ENCODE data around the gene RERE.
"Not testable (repeated sequence)": the region's sequence is repeated elsewhere in the genome, so short reads cannot be mapped to it uniquely, and the experiment has no call there.

Gene RERE

DNA sequence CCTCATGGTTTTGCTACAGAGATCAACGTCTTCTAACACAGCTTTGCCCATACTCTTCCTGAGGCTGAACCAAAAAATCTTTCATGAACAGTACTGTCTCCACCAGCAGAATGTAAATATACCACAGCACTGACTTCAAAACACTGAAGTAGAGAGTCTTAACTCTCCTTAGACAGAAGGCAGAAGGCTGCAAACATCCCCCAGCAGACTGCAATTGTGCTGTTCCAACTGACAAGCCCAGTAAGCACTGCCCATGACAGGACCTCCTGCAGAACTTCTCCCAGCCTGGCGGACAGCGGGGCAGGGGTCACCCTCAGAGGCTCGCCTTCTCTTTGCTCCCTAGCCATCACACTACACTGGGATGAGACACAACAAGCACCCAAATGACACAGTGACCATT is 218.7 kb downstream of the RERE start:
- no peak for DNase-seq

- peak; percentile 93 for DNase-seq
Measured at GRCh38 chr1:8598060-8598724, 219.2 kb downstream of the RERE start.

GRCh38 chr1:8597455-8597854 is 220.0 kb downstream of the RERE start:
- DNase-seq = no peak

DNA sequence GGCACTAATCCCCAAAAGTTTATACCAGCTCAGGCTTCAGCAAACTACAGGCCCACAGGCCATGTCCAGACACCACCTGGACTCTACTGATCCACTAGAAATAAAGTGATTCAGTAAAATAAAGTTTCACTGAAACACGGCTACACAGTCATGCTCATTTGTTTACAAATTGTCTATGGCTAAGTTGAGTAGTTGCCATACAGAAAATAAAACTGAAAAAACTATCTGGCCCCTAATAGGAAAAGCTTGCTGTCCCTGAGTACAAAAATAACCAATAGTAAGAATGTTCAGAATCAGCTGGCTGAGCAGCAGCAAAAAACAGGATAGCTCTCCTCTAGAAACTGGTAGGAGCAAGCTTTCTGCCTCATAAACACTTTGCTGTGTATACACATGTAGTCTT is 221.5 kb downstream of the RERE start:
- DNase-seq = no peak

- no peak for DNase-seq
Measured at GRCh38 chr1:8595332-8595731, 222.1 kb downstream of the RERE start.

DNA sequence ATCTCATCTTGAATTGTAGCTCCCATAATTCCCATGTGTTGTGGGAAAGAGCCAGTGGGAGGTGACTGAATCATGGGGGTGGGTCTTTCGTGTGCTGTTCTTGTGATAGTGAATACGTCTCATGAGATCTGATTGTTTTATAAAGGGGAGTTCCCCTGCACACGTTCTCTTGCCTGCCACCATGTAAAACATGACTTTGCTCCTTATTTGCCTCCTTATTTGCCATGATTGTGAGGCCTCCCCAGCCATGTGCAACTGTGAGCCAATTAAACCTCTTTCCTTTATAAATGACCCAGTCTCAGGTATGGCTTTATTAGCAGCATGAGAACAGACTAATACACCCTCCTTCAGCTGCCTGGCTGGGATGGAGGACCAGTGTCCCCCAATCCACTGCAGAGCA is 224.1 kb downstream of the RERE start:
- not testable (repeated sequence) for DNase-seq

DNA sequence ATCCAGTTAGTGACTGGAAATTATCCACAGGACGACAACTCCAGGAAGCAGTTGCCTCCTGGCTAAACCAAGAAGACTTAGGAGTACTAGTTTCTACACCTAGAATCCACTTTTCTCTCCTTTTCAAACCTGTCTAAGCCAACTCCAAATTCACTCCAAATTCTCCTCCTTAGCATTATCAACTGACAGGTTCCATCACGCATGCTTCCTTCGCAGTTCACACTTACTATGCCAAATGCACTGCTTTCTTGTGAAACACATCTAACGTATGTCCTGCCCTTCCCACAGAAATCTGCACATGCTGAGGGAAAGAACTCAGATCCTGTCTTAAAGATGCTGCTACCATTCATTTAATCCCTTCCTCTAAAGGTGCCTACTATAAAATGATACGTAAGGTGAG is 225.9 kb downstream of the RERE start:
- no peak for DNase-seq

- DNase-seq = no peak
Measured at GRCh38 chr1:8590721-8591351, 226.6 kb downstream of the RERE start.

- DNase-seq = no peak
Measured at GRCh38 chr1:8589571-8589970, 227.9 kb downstream of the RERE start.

DNA sequence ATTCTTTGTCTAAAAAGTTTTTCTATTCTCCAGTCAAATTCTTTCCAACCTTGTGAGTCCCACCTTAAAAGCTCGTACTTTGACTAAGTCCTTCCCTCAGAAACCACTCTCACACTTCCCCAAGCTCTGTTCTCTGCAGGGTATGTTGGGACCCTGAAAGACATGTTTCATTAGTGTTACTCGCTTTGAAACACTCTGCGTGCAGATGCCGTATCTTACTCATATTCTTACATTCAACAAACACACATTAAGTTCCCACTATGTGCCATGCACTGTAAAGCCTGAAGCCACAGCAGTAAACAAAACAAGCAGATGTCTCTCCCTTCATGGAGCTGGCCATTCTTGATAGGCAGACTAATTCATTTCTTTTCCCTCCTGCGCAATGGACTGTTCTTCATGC is 229.7 kb downstream of the RERE start:
- DNase-seq = no peak

- no peak for DNase-seq
Measured at GRCh38 chr1:8586438-8586837, 231.0 kb downstream of the RERE start.

DNA sequence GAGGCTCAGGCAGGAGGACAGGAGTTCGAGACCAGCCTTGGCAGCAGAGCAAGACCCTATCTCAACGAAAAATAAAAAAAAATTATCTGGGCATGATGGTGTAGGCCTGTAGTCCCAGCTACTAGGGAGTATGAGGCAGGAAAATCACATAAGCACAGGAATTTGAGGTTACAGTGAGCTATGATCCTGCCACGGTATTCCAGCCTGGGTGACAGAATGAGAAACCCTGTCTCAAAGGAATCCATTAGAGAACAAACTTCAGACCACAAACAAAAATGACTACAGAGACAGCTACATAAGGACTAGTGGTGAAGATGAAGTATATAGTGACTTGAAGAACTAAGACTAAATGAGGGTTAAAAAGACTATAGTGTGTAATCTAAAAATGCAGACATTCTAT is 233.1 kb downstream of the RERE start:
- no peak for DNase-seq

GRCh38 chr1:8583031-8583430 is 234.4 kb downstream of the RERE start:
- no peak for DNase-seq

DNA sequence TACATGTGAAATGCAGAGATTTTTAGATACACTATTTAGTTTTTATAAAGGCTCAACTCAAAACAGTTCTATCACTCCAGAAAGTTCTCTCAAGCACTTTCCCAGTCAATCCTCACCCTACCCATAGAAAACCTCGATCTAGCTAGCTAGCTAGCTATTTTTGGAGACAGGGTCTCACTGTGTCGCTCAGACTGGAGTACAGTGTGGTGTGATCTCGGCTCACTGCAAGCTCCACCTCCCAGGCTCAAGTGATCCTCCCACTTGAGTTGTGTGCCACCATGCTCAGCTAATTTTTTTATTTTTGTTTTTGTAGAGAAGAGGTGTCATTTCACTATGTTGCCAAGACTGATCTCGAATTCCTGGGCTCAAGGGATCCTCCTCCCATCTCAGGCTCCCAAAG is 236.9 kb downstream of the RERE start:
- no peak for DNase-seq

DNA sequence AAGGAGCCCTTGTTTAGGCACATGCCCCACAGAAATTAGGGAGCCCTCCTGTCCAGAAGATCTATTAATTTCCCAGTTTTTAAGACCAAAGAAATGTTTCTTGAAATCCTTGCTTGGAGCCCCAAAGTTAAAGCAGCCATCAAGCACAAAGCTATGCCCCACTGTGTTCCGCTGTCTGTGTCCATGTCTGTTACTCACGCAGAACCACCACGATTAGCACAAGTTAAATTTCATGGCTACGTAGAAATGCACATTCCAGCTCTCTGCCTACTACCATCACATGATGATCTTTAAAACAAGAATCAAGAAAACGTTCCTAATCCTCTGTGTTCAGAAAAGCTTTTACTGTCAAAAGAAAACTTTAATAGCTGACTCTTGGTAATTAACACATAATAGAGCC is 238.5 kb downstream of the RERE start:
- no peak for DNase-seq

- no peak for DNase-seq
Measured at GRCh38 chr1:8578132-8578877, 239.1 kb downstream of the RERE start.

DNA sequence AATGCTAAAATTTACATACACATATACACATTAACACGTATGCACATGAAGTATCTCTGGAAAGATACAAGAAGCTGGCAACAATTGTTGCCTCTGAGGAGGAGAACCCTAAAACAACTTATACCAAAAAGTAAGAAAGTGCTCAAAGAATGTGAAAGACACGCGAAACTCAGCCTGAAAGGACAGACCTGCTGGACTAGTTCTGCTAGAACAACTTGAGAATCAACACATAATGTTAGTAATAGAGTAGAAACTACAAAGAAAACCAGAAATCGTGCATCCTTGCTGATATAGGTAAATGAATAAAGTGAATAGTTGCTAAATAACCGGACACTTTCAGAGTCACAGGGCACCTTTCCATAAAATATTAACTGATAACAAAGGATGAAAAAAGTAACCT is 242.5 kb downstream of the RERE start:
- no peak for DNase-seq

GRCh38 chr1:8572106-8572505 is 245.3 kb downstream of the RERE start:
- DNase-seq = no peak

DNA sequence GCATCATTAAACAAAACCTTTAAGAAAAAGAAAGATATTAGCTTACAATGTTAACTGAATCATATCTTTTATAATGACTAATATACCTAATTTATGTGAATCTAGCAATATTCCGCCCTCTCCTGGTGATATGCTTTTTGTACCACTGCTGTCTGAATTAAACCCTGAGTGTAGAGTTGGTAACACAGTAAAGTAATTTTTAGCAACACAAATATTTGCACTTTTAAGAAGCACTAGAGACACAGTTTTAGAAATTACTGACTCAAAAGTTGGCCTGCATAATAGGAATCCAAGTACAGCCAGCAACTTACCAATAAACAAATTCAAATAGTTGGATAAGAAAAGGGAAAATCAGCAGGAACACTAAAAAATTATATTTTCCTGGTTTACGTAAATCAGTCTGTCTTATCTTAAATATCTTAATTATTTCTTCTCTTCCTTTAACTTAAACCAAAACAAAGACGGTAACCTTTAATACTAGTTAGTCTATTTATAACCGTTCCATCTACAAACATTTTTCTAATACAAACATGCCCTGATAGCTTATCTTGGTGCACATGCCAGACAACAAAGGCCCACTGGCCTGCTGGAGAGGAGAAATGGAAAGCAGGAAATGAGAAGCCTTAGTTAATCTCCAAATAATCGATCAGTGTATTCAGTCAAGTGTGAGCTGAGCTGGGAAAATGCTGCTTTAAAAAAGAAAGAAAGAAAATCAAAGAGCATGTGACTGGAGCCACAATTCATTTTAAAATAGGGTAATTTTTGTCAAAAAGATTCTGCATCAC is 246.0 kb downstream of the RERE start:
- peak; percentile 67 for DNase-seq

GRCh38 chr1:8570465-8570864 is 247.0 kb downstream of the RERE start:
- no peak for DNase-seq

- DNase-seq = no peak
Measured at GRCh38 chr1:8569242-8569641, 248.2 kb downstream of the RERE start.

GRCh38 chr1:8568837-8569236 is 248.6 kb downstream of the RERE start:
- DNase-seq = no peak

DNA sequence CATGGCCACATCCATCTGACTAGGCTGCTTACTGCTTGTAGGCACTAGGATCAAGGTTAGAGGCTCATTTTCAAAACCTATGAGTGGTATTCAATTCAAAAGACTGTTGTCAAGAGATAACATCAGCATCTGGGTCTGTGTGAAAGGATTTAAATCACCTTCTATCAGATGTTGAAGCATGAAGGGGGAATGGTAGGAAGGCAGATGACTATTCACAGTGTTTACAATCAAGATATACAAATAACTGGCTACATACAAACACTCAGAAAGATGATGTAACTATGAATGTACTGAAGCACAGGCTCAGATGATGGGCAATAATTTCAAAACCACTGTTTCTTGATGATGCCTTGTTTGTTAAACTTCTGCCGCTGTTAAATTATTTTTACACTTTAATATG is 250.3 kb downstream of the RERE start:
- no peak for DNase-seq

- DNase-seq = no peak
Measured at GRCh38 chr1:8565802-8566201, 251.6 kb downstream of the RERE start.

Measured in DMS153 (cell line).